DOHH2 (cell line): ENCODE results near the gene SPSB1.

ENCODE experiments used
- CTCF ChIP-seq: fragments of 200-600 bp; sonication (generic); IDR thresholded peaks from one replicate; pipeline ENCODE4 v1.5.1; 2014; ENCODE audit warnings: antibody characterized with exemption, mild to moderate bottlenecking, low read depth, low read length; ENCODE audit not compliant: poor library complexity, severe bottlenecking
- EZH2phosphoT487 ChIP-seq: fragments of 200-600 bp; sonication (generic); IDR thresholded peaks from 2 replicates; pipeline ENCODE4 v1.6.1; 2017; ENCODE audit warnings: borderline replicate concordance, mild to moderate bottlenecking, antibody characterized with exemption, low read length, moderate library complexity, mixed read lengths

GRCh38 chr1:9284061-9284460, 8.6 kb upstream of the SPSB1 start:
- TF ChIP-seq CTCF = no peak
- no peak for TF ChIP-seq EZH2phosphoT487
